Measurements from ENCODE around the gene GRK2. TPM values are rescaled to one million over a fixed set of nuclear protein-coding genes. Genes with fewer than 3 reads are reported as not detected.

Gene GRK2
- total and polyA plus RNA-seq, 2 donors (not counting 3 experiments of a cell fraction or from before 2014, with no cell fraction given): 57.9 to 62.3 TPM

- no peak for FAIRE-seq
- Histone ChIP-seq H4K20me1 (replicated peaks; ENCODE audit: control insufficient read depth, extremely low read depth, insufficient read depth, low read length) (no peaks in the 10 kb centered on the region), H3K36me3 (ENCODE audit: control insufficient read depth in 2 of 2, extremely low read depth in 1 of 2, insufficient read depth in 2 of 2, low read length in 2 of 2) (peaks cover 8 to 62% of the 10 kb centered on the region in 2 experiments), H3K79me2 (ENCODE audit: control insufficient read depth, insufficient read depth, low read length) (peaks cover 12% of the 10 kb centered on the region), H3K9ac (replicated peaks; ENCODE audit: extremely low read depth, insufficient read depth, low read length) (no peak overlapping the region), H3K27me3 (ENCODE audit: control insufficient read depth in 2 of 2, insufficient read depth in 2 of 2, low read length in 2 of 2) (no peaks in the 10 kb centered on the region), H3K9me1 (replicated peaks; ENCODE audit: control insufficient read depth, extremely low read depth, insufficient read depth, low read length) (no peaks in the 10 kb centered on the region), H2AFZ (ENCODE audit: low read depth, low read length) (no peak overlapping the region), H3K4me3 (replicated peaks in 1 of 3; ENCODE audit: insufficient read depth in 1 of 3, low read depth in 1 of 3, low read length in 3 of 3) (no peak overlapping the region), H3K4me2 (ENCODE audit: insufficient read depth, low read length) (no peak overlapping the region), H3K4me1 (ENCODE audit: control insufficient read depth, extremely low read depth, insufficient read depth, low read length) (peaks cover 17% of the 10 kb centered on the region), H3K9me3 (replicated peaks; ENCODE audit: control insufficient read depth, insufficient read depth, low read length) (no peaks in the 10 kb centered on the region), H3K27ac (ENCODE audit: insufficient read depth, low read depth, low read length) (no peak overlapping the region)
- ChIA-PET CTCF (no interaction called here), POLR2A (no interaction called here)
- dilution Hi-C loops (cut with MboI; ENCODE audit: extremely low pct_ligation_motif_present, low sequenced_read_pairs) (no loop called here), intact Hi-C loops (cut with micrococcal nuclease) (no loop called here)
- no peak for DNase-seq (ENCODE audit: low read depth, low spot score)
- BruUV-seq (replicated peaks): no TSS peak
- TF ChIP-seq EZH2 (IDR thresholded peaks at IDR 0.05; ENCODE audit: borderline replicate concordance, low read depth, low read length, severe bottlenecking) (no peak), JUN (IDR thresholded peaks at IDR 0.05; ENCODE audit: borderline replicate concordance, insufficient read depth, insufficient read length, low read depth) (no peak), CTCF (IDR thresholded peaks at IDR 0.05; ENCODE audit: extremely low read depth in 1 of 2, insufficient read depth in 1 of 2, low read depth in 1 of 2, low read length in 2 of 2) (no peak), MYC (IDR thresholded peaks at IDR 0.05; ENCODE audit: low read depth, low read length) (no peak), GATA2 (IDR thresholded peaks at IDR 0.05; ENCODE audit: insufficient read depth, insufficient read length, low read depth, low read length) (no peak), POLR2A (IDR thresholded peaks at IDR 0.05; ENCODE audit: low read depth, low read length) (no peak), FOS (IDR thresholded peaks at IDR 0.05; ENCODE audit: borderline replicate concordance, insufficient read depth, low read length) (no peak), POLR2AphosphoS5 (IDR thresholded peaks at IDR 0.05; ENCODE audit: insufficient read depth, low read depth, low read length) (no peak)
- TF ChIP-seq, protein P1, sequence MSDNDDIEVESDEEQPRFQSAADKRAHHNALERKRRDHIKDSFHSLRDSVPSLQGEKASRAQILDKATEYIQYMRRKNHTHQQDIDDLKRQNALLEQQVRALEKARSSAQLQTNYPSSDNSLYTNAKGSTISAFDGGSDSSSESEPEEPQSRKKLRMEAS (IDR thresholded peaks at IDR 0.05; ENCODE audit: insufficient read depth, insufficient read length): no peak
These were observed 14.7 kb downstream of the GRK2 start for GRCh38 chr11:67280788-67281551.
